Neural cell (in vitro differentiated cells): ENCODE data around the gene ABHD17A. TPM values are rescaled to one million over a fixed set of nuclear protein-coding genes. Genes with fewer than 3 reads are reported as not detected.
"Not testable (repeated sequence)": the region's sequence is repeated elsewhere in the genome, so short reads cannot be mapped to it uniquely, and the experiment has no call there.

Source experiments
- H2AFZ ChIP-seq: fragments of 200-600, 300-800 bp; sonication (generic), shearing (Covaris generic); 2 replicates; pipeline ENCODE4 v1.6.0; 2014; ENCODE audit warnings: low read depth, mild to moderate bottlenecking, antibody characterized with exemption, low read length, moderate library complexity
- H3F3A ChIP-seq: fragments of 200-600 bp; shearing (Covaris generic); 2 replicates; pipeline ENCODE4 v1.6.1; 2016; ENCODE audit warnings: mild to moderate bottlenecking, moderate library complexity, mixed read lengths, antibody characterized with exemption, low read length; ENCODE audit not compliant: insufficient read depth, poor library complexity, severe bottlenecking
- H3K27ac ChIP-seq: fragments of 200-600, 300-800 bp; sonication (generic), shearing (Covaris generic); 2 replicates; pipeline ENCODE4 v1.5.1; 2014; ENCODE audit warnings: mild to moderate bottlenecking, low read length, moderate library complexity
- H3K27me3 ChIP-seq: fragments of 300-800, 200-600 bp; sonication (generic), shearing (Covaris generic); 2 replicates; pipeline ENCODE4 v1.6.0; 2014; ENCODE audit warnings: mild to moderate bottlenecking, low read depth, low read length, moderate library complexity; ENCODE audit not compliant: insufficient read depth
- H3K36me3 ChIP-seq: fragments of 300-800, 200-600 bp; sonication (generic), shearing (Covaris generic); 2 replicates; pipeline ENCODE4 v1.5.1; 2014; ENCODE audit warnings: mild to moderate bottlenecking, antibody characterized with exemption, low read length, moderate library complexity; ENCODE audit not compliant: insufficient read depth
- H3K4me2 ChIP-seq: fragments of 300-800, 200-600 bp; sonication (generic), shearing (Covaris generic); 2 replicates; pipeline ENCODE4 v1.6.0; 2014; ENCODE audit warnings: mild to moderate bottlenecking, low read length
- H3K4me3 ChIP-seq: fragments of 300-800, 200-600 bp; sonication (generic), shearing (Covaris generic); 2 replicates; pipeline ENCODE4 v1.5.1; 2014; ENCODE audit warnings: mild to moderate bottlenecking, low read length, moderate library complexity
- H3K79me2 ChIP-seq: fragments of 200-600 bp; shearing (Covaris generic); replicated peaks from 2 replicates; pipeline ENCODE4 v1.6.0; 2014; ENCODE audit warnings: mild to moderate bottlenecking, low read length, moderate library complexity; ENCODE audit not compliant: insufficient read depth
- H3K9ac ChIP-seq: fragments of 300-800, 200-600 bp; sonication (generic), shearing (Covaris generic); 2 replicates; pipeline ENCODE4 v1.6.1; 2016; ENCODE audit warnings: mild to moderate bottlenecking, low read length, mixed read lengths
- H3K9me2 ChIP-seq: fragments of 200-600 bp; shearing (Covaris generic); 2 replicates; pipeline ENCODE4 v1.6.1; 2016; ENCODE audit warnings: mild to moderate bottlenecking, low read length, mixed read lengths; ENCODE audit not compliant: insufficient read depth
- H3K9me3 ChIP-seq: fragments of 200-600, 300-800 bp; sonication (generic), shearing (Covaris generic); 2 replicates; pipeline ENCODE4 v1.6.1; 2016; ENCODE audit warnings: mild to moderate bottlenecking, mixed run types, low read length, moderate library complexity, mixed read lengths
- H4K20me1 ChIP-seq: fragments of 200-600 bp; shearing (Covaris generic); 2 replicates; pipeline ENCODE4 v1.6.1; 2016; ENCODE audit warnings: mild to moderate bottlenecking, mixed run types; ENCODE audit not compliant: insufficient read depth
- CTCF ChIP-seq: fragments of 450-650 bp; IDR thresholded peaks from 2 replicates; pipeline ENCODE4 v1.5.1; 2014; ENCODE audit warnings: antibody characterized with exemption, mild to moderate bottlenecking, moderate library complexity; ENCODE audit not compliant: poor library complexity, severe bottlenecking
- EP300 ChIP-seq: fragments of 450-650 bp; conservative IDR thresholded peaks from 2 replicates; pipeline ENCODE4 v1.6.1; 2014; ENCODE audit warnings: antibody characterized with exemption, mild to moderate bottlenecking, moderate library complexity; ENCODE audit not compliant: poor library complexity, severe bottlenecking
- EZH2 ChIP-seq: fragments of 200-600, 300-800 bp; shearing (Covaris generic), sonication (generic); IDR thresholded peaks from 2 replicates; pipeline ENCODE4 v1.6.1; 2014; ENCODE audit warnings: antibody characterized with exemption, low read length, borderline replicate concordance, mild to moderate bottlenecking; ENCODE audit not compliant: insufficient read depth, poor library complexity, severe bottlenecking
- MXI1 ChIP-seq: fragments of 450-650 bp; conservative IDR thresholded peaks from 2 replicates; pipeline ENCODE4 v1.6.1; 2014; ENCODE audit warnings: antibody characterized with exemption, mild to moderate bottlenecking; ENCODE audit not compliant: poor library complexity, severe bottlenecking
- POLR2AphosphoS5 ChIP-seq: IDR thresholded peaks from 2 replicates; pipeline ENCODE4 v1.6.1; 2012
- RAD21 ChIP-seq: fragments of 450-650 bp; conservative IDR thresholded peaks from 2 replicates; pipeline ENCODE4 v1.6.1; 2014; ENCODE audit warnings: antibody characterized with exemption, mild to moderate bottlenecking, moderate library complexity
- REST ChIP-seq: IDR thresholded peaks from 2 replicates; pipeline ENCODE4 v1.6.1; 2012; ENCODE audit warnings: borderline replicate concordance
- SMC3 ChIP-seq: fragments of 450-650 bp; conservative IDR thresholded peaks from 2 replicates; pipeline ENCODE4 v1.6.1; 2014; ENCODE audit warnings: antibody characterized with exemption, mild to moderate bottlenecking, moderate library complexity; ENCODE audit not compliant: poor library complexity
- TAF1 ChIP-seq: IDR thresholded peaks from 2 replicates; pipeline ENCODE4 v1.6.1; 2012; ENCODE audit warnings: low read depth
- polyA plus RNA-seq: library from polyadenylated mRNA; depleted of rRNA; stranded (reverse); fragments of >200 nt; gene quantifications from 2 replicates; pipeline ENCODE4 v1.2.3, GENCODE V29; 2014

ABHD17A gene
- polyA plus RNA-seq, 1 donor from 2014 or later, result 116 TPM

- Histone ChIP-seq H3K79me2 (peaks cover under 1% of the 10 kb centered on the region), H4K20me1 (no peaks in the 10 kb centered on the region), H3K36me3 (no peaks in the 10 kb centered on the region), H3K27ac (no peak overlapping the region), H3K9ac (no peak overlapping the region), H3K4me3 (no peak overlapping the region), H2AFZ (no peak overlapping the region), H3F3A (no peaks in the 10 kb centered on the region), H3K9me2 (no peaks in the 10 kb centered on the region), H3K27me3 (no peaks in the 10 kb centered on the region), H3K9me3 (no peaks in the 10 kb centered on the region), H3K4me2 (no peak overlapping the region)
- no peak for TF ChIP-seq REST
- TF ChIP-seq EZH2, result no peak
- no peak for TF ChIP-seq RAD21
- TF ChIP-seq TAF1, result no peak
Observed at GRCh38 chr19:1889907-1890306, 4.6 kb upstream of the ABHD17A start.

- peaks cover 16% of the 10 kb centered on the region for H3K79me2 ChIP-seq
- no peaks in the 10 kb centered on the region for H3K9me2 ChIP-seq
- no peak overlapping the region for H3K4me3 ChIP-seq
- H3K36me3 ChIP-seq, result no peaks in the 10 kb centered on the region
- H3F3A ChIP-seq, result no peaks in the 10 kb centered on the region
- H2AFZ ChIP-seq, result no peak overlapping the region
- peaks cover 7% of the 10 kb centered on the region for H4K20me1 ChIP-seq
- no peaks in the 10 kb centered on the region for H3K27me3 ChIP-seq
- no peak overlapping the region for H3K4me2 ChIP-seq
- TF ChIP-seq SMC3 (no peak), POLR2AphosphoS5 (no peak), EP300 (no peak), TAF1 (no peak), RAD21 (no peak), MXI1 (no peak), REST (no peak), CTCF (no peak), EZH2 (no peak)
- H3K9ac ChIP-seq, result no peak overlapping the region
- no peaks in the 10 kb centered on the region for H3K9me3 ChIP-seq
- H3K27ac ChIP-seq, result no peak overlapping the region
Observed at GRCh38 chr19:1888385-1888784, 3.1 kb upstream of the ABHD17A start.

GRCh38 chr19:1886360-1886759 lies 1.1 kb upstream of the ABHD17A start:
- H3K9me2 ChIP-seq, H2AFZ ChIP-seq, H4K20me1 ChIP-seq, H3K36me3 ChIP-seq, H3K9me3 ChIP-seq, H3K4me3 ChIP-seq, H3F3A ChIP-seq, H3K27me3 ChIP-seq, H3K27ac ChIP-seq, H3K9ac ChIP-seq, H3K4me2 ChIP-seq: not testable (repeated sequence)
- H3K79me2 ChIP-seq, result peaks cover 27% of the 10 kb centered on the region
